ENCODE measurements around the gene TAX1BP3.

TAX1BP3 gene

GRCh38 chr17:3688027-3688553 lies 19.7 kb upstream of the TAX1BP3 start:
- no peak for DNase-seq (ENCODE audit: low read depth)

- DNase-seq (ENCODE audit: low read depth): no peak
Observed at GRCh38 chr17:3685174-3685573, 16.8 kb upstream of the TAX1BP3 start.

GRCh38 chr17:3683054-3683511 lies 14.7 kb upstream of the TAX1BP3 start:
- DNase-seq (ENCODE audit: low read depth): no peak

GRCh38 chr17:3682033-3682432 lies 13.7 kb upstream of the TAX1BP3 start:
- DNase-seq (ENCODE audit: low read depth): no peak

GRCh38 chr17:3681565-3681964 lies 13.2 kb upstream of the TAX1BP3 start:
- DNase-seq (ENCODE audit: low read depth): no peak

GRCh38 chr17:3681057-3681456 lies 12.7 kb upstream of the TAX1BP3 start:
- DNase-seq (ENCODE audit: low read depth): no peak

- DNase-seq (ENCODE audit: low read depth): no peak
Observed at GRCh38 chr17:3679531-3680126, 11.3 kb upstream of the TAX1BP3 start.

- no peak for DNase-seq (ENCODE audit: low read depth)
Observed at GRCh38 chr17:3678821-3679530, 10.6 kb upstream of the TAX1BP3 start.

GRCh38 chr17:3678095-3678820 lies 9.9 kb upstream of the TAX1BP3 start:
- DNase-seq (ENCODE audit: low read depth): no peak

- no peak for DNase-seq (ENCODE audit: low read depth)
Observed at GRCh38 chr17:3675886-3676285, 7.5 kb upstream of the TAX1BP3 start.

GRCh38 chr17:3672571-3672970 lies 4.2 kb upstream of the TAX1BP3 start:
- no peak for DNase-seq (ENCODE audit: low read depth)

- no peak for DNase-seq (ENCODE audit: low read depth)
Observed at GRCh38 chr17:3669548-3669947, 1.2 kb upstream of the TAX1BP3 start.

GRCh38 chr17:3669085-3669347 lies 638 bp upstream of the TAX1BP3 start:
- no peak for DNase-seq (ENCODE audit: low read depth)

- peak; percentile 50 for DNase-seq (ENCODE audit: low read depth)
Observed at GRCh38 chr17:3667366-3668278, 756 bp downstream of the TAX1BP3 start.

- DNase-seq (ENCODE audit: low read depth): no peak
Observed at GRCh38 chr17:3666516-3666915, 1.9 kb downstream of the TAX1BP3 start.

- DNase-seq (ENCODE audit: low read depth): no peak
Observed at GRCh38 chr17:3665834-3666233, 2.5 kb downstream of the TAX1BP3 start.

- no peak for DNase-seq (ENCODE audit: low read depth)
Observed at GRCh38 chr17:3663102-3664011, 5.0 kb downstream of the TAX1BP3 start.

- no peak for DNase-seq (ENCODE audit: low read depth)
Observed at GRCh38 chr17:3660311-3660891, 8.0 kb downstream of the TAX1BP3 start.

- peak; percentile 60 for DNase-seq (ENCODE audit: low read depth)
Observed at GRCh38 chr17:3659541-3660111, 8.8 kb downstream of the TAX1BP3 start.

GRCh38 chr17:3658784-3659449 lies 9.5 kb downstream of the TAX1BP3 start:
- DNase-seq (ENCODE audit: low read depth): no peak
